Spleen (tissue), 11 donors: ENCODE data around the gene SLC35D1. TPM values are rescaled to one million over a fixed set of nuclear protein-coding genes. Genes with fewer than 3 reads are reported as not detected.

Experiments
- DNase-seq: peaks from one replicate; pipeline ENCODE4 v3.0.0-alpha.2; 2020
- H3K27ac ChIP-seq, 8 donors: fragments of 200-600 bp; sonication (generic) in 7 of 8; 1 replicate in 4 of 8; 2 replicates in 4 of 8; pipeline versions ENCODE4 v1.5.0 to v1.8.0; 2016 to 2021; ENCODE audit warnings: inconsistent platforms in 4 of 8, mild to moderate bottlenecking in 4 of 8, moderate library complexity in 1 of 8
- H3K27me3 ChIP-seq, 7 donors: fragments of 200-600 bp; sonication (generic) in 6 of 7; replicated peaks in 1 of 7; 1 replicate in 4 of 7; 2 replicates in 3 of 7; pipeline versions ENCODE4 v1.5.0 to v1.8.0; 2016 to 2021; ENCODE audit warnings: inconsistent platforms in 3 of 7, mild to moderate bottlenecking in 1 of 7
- H3K36me3 ChIP-seq, 6 donors: fragments of 200-600 bp; sonication (generic) in 5 of 6; 1 replicate in 4 of 6; 2 replicates in 2 of 6; pipeline versions ENCODE4 v1.5.0 to v1.8.0; 2016 to 2021; ENCODE audit warnings: inconsistent platforms in 2 of 6
- H3K4me1 ChIP-seq, 6 donors: fragments of 200-600 bp; sonication (generic) in 5 of 6; 1 replicate in 3 of 6; 2 replicates in 3 of 6; pipeline versions ENCODE4 v1.5.0 to v1.8.0; 2016 to 2021; ENCODE audit warnings: inconsistent platforms in 3 of 6
- H3K4me3 ChIP-seq, 8 donors: fragments of 200-600 bp; sonication (generic) in 7 of 8; 1 replicate in 4 of 8; 2 replicates in 4 of 8; pipeline versions ENCODE4 v1.5.0 to v1.8.0; 2016 to 2021; ENCODE audit warnings: inconsistent platforms in 4 of 8, mild to moderate bottlenecking in 4 of 8, moderate library complexity in 2 of 8
- H3K9me3 ChIP-seq, 8 donors: fragments of 200-600 bp; sonication (generic) in 7 of 8; 1 replicate in 4 of 8; 2 replicates in 4 of 8; pipeline versions ENCODE4 v1.5.0 to v1.8.0; 2016 to 2021; ENCODE audit warnings: inconsistent platforms in 4 of 8
- CTCF ChIP-seq, 11 experiments: fragments of 200-600 bp in 7 of 11; fragments of 450-650 bp in 4 of 11; sonication (generic) in 4 of 11; IDR thresholded peaks in 8 of 11; conservative IDR thresholded peaks in 3 of 11; 1 replicate in 7 of 11; 2 replicates in 4 of 11; pipeline versions ENCODE4 v1.4.0 to v1.8.0; 2016 to 2021; ENCODE audit warnings: antibody characterized with exemption in 11 of 11, inconsistent platforms in 4 of 11, mild to moderate bottlenecking in 1 of 11
- POLR2A ChIP-seq, 3 donors: fragments of 450-650 bp; IDR thresholded peaks; one replicate each; pipeline ENCODE4 v1.5.1; 2017; ENCODE audit warnings: antibody characterized with exemption in 3 of 3, mild to moderate bottlenecking in 1 of 3
- POLR2AphosphoS5 ChIP-seq, 3 donors: sonication (generic); formaldehyde crosslinking; IDR thresholded peaks; one replicate each; pipeline ENCODE4 v1.5.1; 2017; ENCODE audit warnings: antibody characterized with exemption in 3 of 3
- WGBS, 5 donors: extraction: QIAGEN DNeasy Blood & Tissue Kit in 3 of 5; methylation state at CpG; one replicate each; pipeline versions ENCODE4 v1.1.5 to v1.1.7; 2013 to 2018; 5-methylcytosine and 5-hydroxymethylcytosine counted together
- intact Hi-C: fragments of 100-400 bp; cut with DNase I; formaldehyde crosslinking; loops from one replicate; pipeline ENCODE4 v1.15.0; 2023; ENCODE audit warnings: low total_unique reads
- polyA plus RNA-seq, 3 donors: library from polyadenylated mRNA; stranded (reverse); fragments of 200-250 nt; gene quantifications; one replicate each; pipeline ENCODE4 v1.2.1, GENCODE V29; 2013
- total RNA-seq, 7 donors: library from RNA; depleted of rRNA in 3 of 7; stranded (reverse); fragments of >200 nt in 3 of 7; fragmentation: NEBNext Ultra II Directional in 4 of 7; extraction: Animal tissue kit (Norgen Biotek cat#: 25700) in 4 of 7; gene quantifications; one replicate each; pipeline versions ENCODE4 v1.1.0 to v1.2.1, GENCODE V29; 2016 to 2021
- donor health status: healthy with polysubstance abuse.
- donor health status: DM: no; HTN: no; CAD: no; lungs with moderate emphysema.
- donor health status: DM: no; HTN: no; CAD: no.
- donor health status: Bipolar disorder and iron deficiency.
- donor health status: healthy.
- donor health status: DM: no; HTN: no; CAD: no.
- donor health status: DM: yes; HTN: yes; CAD: no.

SLC35D1 gene
- total and polyA plus RNA-seq, 10 donors, result 1.5 to 11.5 (median 7.9) TPM

- no peaks in the 10 kb centered on the region for H3K27me3 ChIP-seq
- no peaks in the 10 kb centered on the region for H3K4me1 ChIP-seq
- H3K27ac ChIP-seq, result no peak overlapping the region
- no peak for DNase-seq
- no peak overlapping the region for H3K4me3 ChIP-seq
- intact Hi-C loops, result no loop called here
- no peaks in the 10 kb centered on the region for H3K36me3 ChIP-seq
- H3K9me3 ChIP-seq, result peaks cover 0 to 11% (median 8%) of the 10 kb centered on the region in 8 donors
- TF ChIP-seq CTCF (IDR thresholded peaks at IDR 0.05 in 8 of 11, conservative IDR thresholded peaks at IDR 0.05 in 3 of 11) (no peak), POLR2AphosphoS5 (IDR thresholded peaks at IDR 0.05) (no peak), POLR2A (IDR thresholded peaks at IDR 0.05) (no peak)
- 89 to 98% (median 94%) methylated on average over 1 of the region's 1 CpG for WGBS, 5 donors
These were observed 8.5 kb upstream of the SLC35D1 start for GRCh38 chr1:67062412-67062811.

- 93 to 97% (median 94%) methylated on average over 2 of the region's 2 CpGs for WGBS, 5 donors
- no peaks in the 10 kb centered on the region for H3K9me3 ChIP-seq
- H3K4me3 ChIP-seq, result no peak overlapping the region
- DNase-seq, result no peak
- H3K27me3 ChIP-seq, result no peaks in the 10 kb centered on the region
- H3K27ac ChIP-seq, result no peak overlapping the region
- intact Hi-C loops, result no loop called here
- TF ChIP-seq POLR2A (IDR thresholded peaks at IDR 0.05), result no peak
- TF ChIP-seq POLR2AphosphoS5 (IDR thresholded peaks at IDR 0.05), result no peak
- TF ChIP-seq CTCF (IDR thresholded peaks at IDR 0.05 in 8 of 11, conservative IDR thresholded peaks at IDR 0.05 in 3 of 11), result no peak
- no peaks in the 10 kb centered on the region for H3K4me1 ChIP-seq
- H3K36me3 ChIP-seq, result no peaks in the 10 kb centered on the region
These were observed 7.3 kb upstream of the SLC35D1 start for GRCh38 chr1:67061266-67061665.

- 76 to 92% (median 84%) methylated on average over 2 of the region's 2 CpGs for WGBS, 5 donors
- Histone ChIP-seq H3K9me3 (no peaks in the 10 kb centered on the region), H3K27me3 (no peaks in the 10 kb centered on the region), H3K4me1 (no peaks in the 10 kb centered on the region), H3K27ac (no peak overlapping the region), H3K36me3 (no peaks in the 10 kb centered on the region), H3K4me3 (no peak overlapping the region)
- intact Hi-C loops, result no loop called here
- TF ChIP-seq POLR2A (IDR thresholded peaks at IDR 0.05), result no peak
- no peak for TF ChIP-seq CTCF (IDR thresholded peaks at IDR 0.05 in 8 of 11, conservative IDR thresholded peaks at IDR 0.05 in 3 of 11)
- TF ChIP-seq POLR2AphosphoS5 (IDR thresholded peaks at IDR 0.05), result no peak
- no peak for DNase-seq
These were observed 6.9 kb upstream of the SLC35D1 start for GRCh38 chr1:67060811-67061218.

GRCh38 chr1:67059346-67059745, 5.4 kb upstream of the SLC35D1 start:
- Histone ChIP-seq H3K4me3 (no peak overlapping the region), H3K27me3 (no peaks in the 10 kb centered on the region), H3K9me3 (no peaks in the 10 kb centered on the region), H3K36me3 (no peaks in the 10 kb centered on the region), H3K27ac (no peak overlapping the region), H3K4me1 (peaks cover 0 to 5% (median 3%) of the 10 kb centered on the region in 6 donors)
- TF ChIP-seq POLR2AphosphoS5 (IDR thresholded peaks at IDR 0.05) (no peak), POLR2A (IDR thresholded peaks at IDR 0.05) (no peak), CTCF (IDR thresholded peaks at IDR 0.05 in 8 of 11, conservative IDR thresholded peaks at IDR 0.05 in 3 of 11) (no peak)
- DNase-seq, result no peak
- 79 to 91% (median 87%) methylated on average over 1 of the region's 1 CpG for WGBS, 5 donors
- intact Hi-C loops, result no loop called here
